GM18907 (cell line): ENCODE measurements around the gene SEC61A1.

Experiments
- ATAC-seq: cut with Tn5 transposase; IDR thresholded peaks from one replicate; pipeline ENCODE4 v1.9.1; 2021; ENCODE audit warnings: mild to moderate bottlenecking, moderate library complexity; ENCODE audit not compliant: unreplicated experiment

The SEC61A1 gene

DNA sequence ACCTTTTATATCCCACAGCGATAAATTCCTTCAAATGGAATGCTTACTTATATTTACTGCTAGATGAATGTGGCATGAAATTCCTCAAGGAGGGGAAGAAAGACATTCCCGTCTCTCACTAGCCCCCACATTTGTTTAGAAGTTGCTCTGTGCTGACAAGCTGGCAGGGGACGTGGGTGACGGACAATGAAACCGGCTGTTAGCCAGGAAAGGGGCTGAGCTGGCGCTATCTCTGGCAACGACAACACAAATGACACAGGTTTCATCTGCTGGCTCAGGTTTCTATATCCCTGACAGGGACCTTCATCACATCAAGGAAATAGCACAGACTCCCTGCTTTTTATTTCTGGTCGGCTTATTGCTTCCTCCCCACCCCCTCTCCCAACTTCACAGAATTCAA, 55.6 kb downstream of the SEC61A1 start:
- ATAC-seq = no peak

DNA sequence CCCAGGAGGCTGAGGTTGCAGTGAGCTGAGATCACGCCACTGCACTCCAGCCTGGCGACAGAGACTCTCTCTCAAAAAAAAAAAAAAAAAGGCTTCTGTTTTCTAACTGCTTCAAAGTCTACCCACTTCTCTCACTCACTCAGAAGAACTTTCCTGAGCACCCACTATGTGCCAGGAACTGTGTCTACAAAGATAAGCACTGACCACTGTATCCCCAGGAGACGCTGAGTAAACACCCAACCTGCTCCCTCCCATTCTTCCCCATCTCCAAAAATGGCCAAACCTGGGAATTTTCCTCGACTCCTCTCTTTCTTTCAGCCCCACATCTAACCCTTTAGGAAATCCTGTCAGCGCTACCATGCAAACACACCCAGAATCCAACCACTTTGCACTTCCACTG, 58.9 kb downstream of the SEC61A1 start:
- ATAC-seq = no peak

DNA sequence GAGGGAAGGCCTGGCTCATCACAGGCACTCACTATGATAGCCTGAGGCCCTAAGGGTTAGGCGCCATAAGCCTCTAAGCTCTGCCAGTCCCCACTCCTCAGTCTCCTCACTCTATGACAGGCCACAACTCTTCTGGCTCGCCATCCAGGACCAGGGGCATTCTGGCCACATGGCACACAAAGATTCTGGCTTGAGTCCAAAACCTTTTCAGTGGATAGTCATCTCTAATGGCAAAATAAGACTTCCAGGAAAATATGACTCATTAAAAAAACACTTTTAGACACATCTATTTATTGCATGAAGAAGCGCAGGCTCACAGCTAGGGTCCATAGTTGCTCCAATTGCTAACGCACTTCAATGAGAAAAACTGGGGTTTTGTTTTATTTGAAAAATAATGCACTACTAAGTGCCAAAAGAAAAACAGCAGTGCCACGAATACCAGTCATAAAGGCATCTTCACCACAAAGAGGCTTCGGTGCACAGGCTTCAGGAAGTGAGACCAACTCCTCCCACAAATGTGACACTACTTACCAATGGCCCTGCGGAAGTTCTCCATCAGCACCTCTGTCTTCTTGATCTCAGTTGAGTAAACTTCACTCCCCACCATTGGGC, 60.2 kb downstream of the SEC61A1 start:
- no peak for ATAC-seq

DNA sequence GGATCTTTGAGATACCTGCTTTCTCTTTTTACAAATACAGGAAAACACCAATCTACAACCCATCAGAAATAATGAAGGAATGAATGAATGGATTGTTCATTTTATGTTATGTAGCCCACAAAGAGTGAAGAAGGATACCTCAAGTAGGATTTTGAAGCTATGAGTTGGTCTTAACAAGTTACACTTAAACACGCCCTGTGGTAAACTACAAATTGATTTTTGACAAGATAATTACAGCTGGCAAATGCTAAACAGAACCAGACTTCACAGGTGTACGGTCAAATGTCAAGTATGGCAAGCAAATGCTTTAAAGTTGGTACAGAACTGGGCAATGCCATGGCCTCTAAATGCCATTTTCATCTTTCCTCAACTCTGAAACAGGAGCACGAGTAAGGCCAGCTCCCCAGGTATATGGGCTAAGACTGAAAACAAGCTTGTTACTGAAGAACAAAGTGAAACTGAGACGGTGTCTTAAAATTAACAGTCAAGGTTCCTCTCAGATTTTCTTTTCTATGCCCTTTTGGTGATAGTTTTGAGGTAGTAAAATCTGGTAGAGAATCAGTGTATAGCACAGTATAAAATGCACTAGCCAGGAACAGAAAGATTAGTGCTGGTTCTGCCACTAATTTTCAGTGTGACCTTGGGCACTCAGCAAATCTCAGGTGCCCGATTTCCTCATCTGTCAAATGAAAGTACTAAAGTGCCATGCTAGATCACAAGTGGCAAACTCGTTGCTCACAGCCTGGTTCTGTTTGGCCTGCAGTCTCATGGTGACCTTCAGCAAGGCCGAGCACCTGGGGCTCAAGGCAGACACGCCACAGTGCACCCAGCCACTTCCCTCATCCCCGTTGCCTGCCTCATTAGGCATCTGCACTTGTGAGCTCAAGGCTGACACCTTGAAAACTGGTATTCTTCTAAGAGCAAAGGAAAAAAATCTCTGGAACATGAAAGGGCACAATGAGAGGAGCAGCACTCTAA, 61.9 kb downstream of the SEC61A1 start:
- peak; percentile 63 for ATAC-seq
